Activated naive CD4-positive, alpha-beta T cell treated with anti-CD3 and anti-CD28 coated beads, Interleukin-2, amount 50 U/mL, for 72 hours (primary cell): ENCODE measurements around the gene MED12L. TPM values are rescaled to one million over a fixed set of nuclear protein-coding genes. Genes with fewer than 3 reads are reported as not detected.
A peak's percentile ranks its signal among the peaks of the same experiment; 100 is the strongest.

ENCODE experiments used
- ATAC-seq, 2 donors: fragments of 150-1000 bp; cut with Tn5 transposase; 2 replicates each; pipeline ENCODE4 v1.10.0; 2021; ENCODE audit warnings: mild to moderate bottlenecking in 2 of 2, moderate library complexity in 2 of 2
- DNase-seq, 2 donors: peaks; one replicate each; pipeline ENCODE4 v3.0.0; 2021 to 2022; ENCODE audit warnings: low spot score in 2 of 2
- H3K27ac Mint-ChIP-seq, 2 donors: one replicate each; pipeline ENCODE4 v1.8.0; 2022; ENCODE audit warnings: mild to moderate bottlenecking in 2 of 2, mixed read lengths in 2 of 2
- H3K36me3 Mint-ChIP-seq, 2 donors: one replicate each; pipeline ENCODE4 v1.8.0; 2022; ENCODE audit warnings: mixed read lengths in 2 of 2
- H3K9me3 Mint-ChIP-seq, 2 donors: one replicate each; pipeline ENCODE4 v1.8.0; 2022; ENCODE audit warnings: mixed read lengths in 2 of 2
- total RNA-seq, 2 donors: library from RNA; stranded (reverse); gene quantifications; one replicate each; pipeline ENCODE4 v1.2.3, GENCODE V29; 2022

The MED12L gene
- total RNA-seq, 2 donors from 2014 or later = 1.5 to 6.9 TPM

GRCh38 chr3:151356794-151357462 lies 271.5 kb downstream of the MED12L start:
- no peak for ATAC-seq
- Mint-ChIP-seq H3K27ac (no peak overlapping the region), H3K36me3 (no peaks in the 10 kb centered on the region), H3K9me3 (no peaks in the 10 kb centered on the region)
- no peak for DNase-seq

GRCh38 chr3:151357463-151357850 lies 272.0 kb downstream of the MED12L start:
- no peak for DNase-seq
- H3K27ac Mint-ChIP-seq = no peak overlapping the region
- ATAC-seq = no peak
- H3K9me3 Mint-ChIP-seq = no peaks in the 10 kb centered on the region
- no peaks in the 10 kb centered on the region for H3K36me3 Mint-ChIP-seq

- no peak for ATAC-seq
- no peaks in the 10 kb centered on the region for H3K9me3 Mint-ChIP-seq
- no peak for DNase-seq
These were observed 277.3 kb downstream of the MED12L start for GRCh38 chr3:151362751-151363174.

GRCh38 chr3:151366993-151367392 lies 281.5 kb downstream of the MED12L start:
- DNase-seq (no peak), ATAC-seq (no peak)
- Mint-ChIP-seq H3K27ac (no peak overlapping the region), H3K36me3 (no peaks in the 10 kb centered on the region), H3K9me3 (no peaks in the 10 kb centered on the region)

More at GRCh38 chr3:151362751-151363174, 277.3 kb downstream of the MED12L start:
- no peaks in the 10 kb centered on the region for H3K36me3 Mint-ChIP-seq
- no peak overlapping the region for H3K27ac Mint-ChIP-seq

DNA sequence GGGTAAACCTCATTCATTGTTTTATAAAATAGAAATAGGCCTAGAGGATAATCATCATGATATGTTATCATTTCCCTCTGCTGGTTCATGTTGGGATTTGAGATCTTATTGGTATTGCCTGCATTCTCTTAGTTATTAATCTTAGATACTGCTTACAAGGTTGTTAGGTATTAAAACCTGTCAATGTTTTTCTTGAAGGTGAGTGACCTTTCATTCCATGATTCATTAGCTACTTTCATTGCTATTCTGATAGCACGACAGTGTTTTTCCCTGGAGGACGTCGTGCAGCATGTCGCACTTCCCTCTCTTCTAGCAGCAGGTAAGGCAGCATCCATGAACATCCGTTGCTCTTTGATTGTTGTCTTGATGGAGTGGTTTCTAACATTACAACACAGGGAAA lies 282.0 kb downstream of the MED12L start:
- Mint-ChIP-seq H3K9me3 (no peaks in the 10 kb centered on the region), H3K36me3 (no peaks in the 10 kb centered on the region), H3K27ac (no peak overlapping the region)
- no peak for ATAC-seq
- no peak for DNase-seq

- H3K36me3 Mint-ChIP-seq = no peaks in the 10 kb centered on the region
- H3K9me3 Mint-ChIP-seq = no peaks in the 10 kb centered on the region
- H3K27ac Mint-ChIP-seq = no peak overlapping the region
These were observed 286.1 kb downstream of the MED12L start for GRCh38 chr3:151371526-151371925.

DNA sequence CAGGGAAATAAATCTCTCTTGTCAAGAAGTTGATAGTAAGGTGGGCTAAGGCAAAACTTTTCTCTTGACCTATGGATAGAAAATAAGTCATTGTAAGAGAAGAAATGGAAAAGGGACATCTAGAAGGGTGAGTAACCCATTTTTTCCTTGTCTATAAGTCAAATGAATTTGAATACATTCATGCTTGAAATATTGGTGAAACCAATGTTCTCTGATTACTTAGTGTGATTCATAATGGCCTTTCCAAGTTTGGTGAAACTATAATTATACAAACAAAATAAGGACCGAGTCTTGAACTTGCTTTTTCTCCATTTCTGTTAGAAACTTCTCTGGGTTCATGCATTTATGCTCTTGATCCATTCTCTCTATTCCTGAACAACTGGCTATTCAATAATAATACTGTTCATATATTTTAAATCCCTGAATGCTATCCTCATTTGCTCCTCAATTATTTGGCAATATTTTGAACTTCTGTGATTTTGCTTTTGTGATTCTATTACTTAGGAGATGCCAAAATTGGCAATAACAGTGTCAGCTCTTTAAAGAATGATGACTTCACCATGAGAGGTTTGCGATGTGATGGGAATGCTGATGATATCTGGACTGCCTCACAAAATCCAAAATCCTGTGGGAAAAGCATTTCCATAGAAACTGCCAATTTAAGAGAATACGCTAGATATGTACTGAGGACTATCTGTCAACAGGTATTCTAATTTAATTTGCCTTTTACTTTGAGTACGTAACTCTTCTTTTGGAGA lies 286.8 kb downstream of the MED12L start:
- Mint-ChIP-seq H3K36me3 (no peaks in the 10 kb centered on the region), H3K27ac (no peak overlapping the region), H3K9me3 (no peaks in the 10 kb centered on the region)
- ATAC-seq = no peak
- no peak for DNase-seq

More at GRCh38 chr3:151371526-151371925, 286.1 kb downstream of the MED12L start:
- no peak for DNase-seq
- ATAC-seq = no peak

GRCh38 chr3:151377768-151378385 lies 292.4 kb downstream of the MED12L start:
- H3K27ac Mint-ChIP-seq = no peak overlapping the region
- no peaks in the 10 kb centered on the region for H3K9me3 Mint-ChIP-seq
- DNase-seq (no peak), ATAC-seq (no peak)
- H3K36me3 Mint-ChIP-seq = no peaks in the 10 kb centered on the region

DNA sequence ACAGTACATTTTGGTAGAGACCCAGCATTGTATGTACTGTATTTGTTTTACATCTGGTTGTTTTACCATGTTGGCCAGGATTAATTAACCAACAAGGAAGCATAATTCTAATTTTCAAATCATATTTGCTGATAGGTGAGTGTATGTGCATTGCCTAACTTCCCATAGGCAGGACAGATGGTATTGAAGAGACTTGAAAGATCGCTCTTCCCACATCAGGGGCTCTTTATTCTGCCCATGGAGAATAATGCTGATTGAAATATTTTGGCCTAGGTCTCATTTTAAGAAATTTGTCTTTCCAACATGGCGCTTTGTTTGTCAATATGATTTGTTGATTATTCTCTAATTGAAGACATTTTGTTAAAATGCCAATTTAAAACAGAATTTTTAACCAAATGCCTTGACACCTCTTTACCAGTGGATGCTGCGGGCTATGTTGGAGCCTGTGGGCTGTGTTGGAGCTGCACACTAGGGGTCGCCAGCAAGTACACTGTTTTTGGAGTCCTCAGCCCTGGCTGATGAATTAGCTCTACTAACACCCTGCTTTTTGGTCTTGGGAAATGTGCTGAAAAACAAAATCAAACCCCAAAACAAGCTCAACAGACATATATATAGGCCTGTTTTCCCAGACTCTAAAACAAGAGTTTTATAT lies 293.7 kb downstream of the MED12L start:
- DNase-seq (peak in 1 of 2 donors; percentile 13), ATAC-seq (no peak)
- Mint-ChIP-seq H3K9me3 (no peaks in the 10 kb centered on the region), H3K36me3 (no peaks in the 10 kb centered on the region), H3K27ac (no peak overlapping the region)

- H3K27ac Mint-ChIP-seq = no peak overlapping the region
- no peak for DNase-seq
- ATAC-seq = no peak
- H3K36me3 Mint-ChIP-seq = no peaks in the 10 kb centered on the region
- no peaks in the 10 kb centered on the region for H3K9me3 Mint-ChIP-seq
These were observed 297.2 kb downstream of the MED12L start for GRCh38 chr3:151382671-151383070.

DNA sequence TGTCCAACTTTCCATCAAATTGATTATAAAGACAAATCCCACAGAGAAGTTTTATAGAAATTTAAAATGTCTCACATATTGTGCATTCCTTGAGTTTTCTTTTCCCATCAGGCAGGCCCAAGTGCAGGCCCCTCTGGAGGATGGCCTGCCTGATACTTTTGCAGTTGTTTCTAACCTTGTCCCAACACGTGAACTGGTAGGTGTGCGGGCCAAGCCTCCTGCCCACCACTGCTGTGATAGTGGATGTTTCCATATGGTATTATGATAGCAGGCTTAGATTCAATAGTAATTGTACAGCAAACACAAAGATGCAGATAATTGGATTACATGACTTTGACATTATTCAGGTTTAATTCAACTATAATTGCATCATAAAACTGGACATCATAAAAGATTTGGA lies 297.6 kb downstream of the MED12L start:
- Mint-ChIP-seq H3K36me3 (no peaks in the 10 kb centered on the region), H3K27ac (no peak overlapping the region), H3K9me3 (no peaks in the 10 kb centered on the region)
- ATAC-seq = no peak
- no peak for DNase-seq

GRCh38 chr3:151383956-151384355 lies 298.5 kb downstream of the MED12L start:
- no peak for DNase-seq
- ATAC-seq = no peak
- Mint-ChIP-seq H3K36me3 (no peaks in the 10 kb centered on the region), H3K9me3 (no peaks in the 10 kb centered on the region), H3K27ac (no peak overlapping the region)

DNA sequence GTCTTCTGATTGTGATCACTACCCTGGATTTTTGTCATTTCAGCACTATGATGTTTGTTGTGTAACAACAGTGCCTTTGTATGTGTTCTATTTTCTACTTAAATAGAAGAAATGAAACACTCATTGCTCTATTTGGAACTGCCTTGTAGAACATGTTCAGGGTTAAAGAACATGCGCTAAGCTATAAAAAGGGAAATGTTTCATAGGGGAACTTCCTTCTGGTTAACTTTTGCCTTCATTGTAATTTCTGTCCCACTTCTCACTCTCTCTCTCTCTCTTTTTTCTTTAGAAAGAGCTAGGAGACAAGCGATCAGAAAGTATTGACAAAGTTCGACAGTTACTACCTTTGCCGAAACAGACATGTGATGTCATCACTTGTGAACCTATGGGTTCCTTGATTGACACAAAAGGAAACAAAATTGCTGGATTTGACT lies 299.3 kb downstream of the MED12L start, which contains the start of gene P2RY12:
Gene P2RY12, minus strand, starts transcription at position 13 of the 434 bp plus-strand sequence. CDS start 45,908 bp downstream, outside the sequence.
- Mint-ChIP-seq H3K27ac (no peak within 1 kb of the TSS), H3K9me3 (no peaks in the 10 kb centered on the region), H3K36me3 (no peaks in the 10 kb centered on the region)
- no peak for ATAC-seq
- DNase-seq = no peak

GRCh38 chr3:151386056-151386455 lies 300.6 kb downstream of the MED12L start:
- no peaks in the 10 kb centered on the region for H3K9me3 Mint-ChIP-seq
- DNase-seq = no peak
- no peak for ATAC-seq
- no peaks in the 10 kb centered on the region for H3K36me3 Mint-ChIP-seq
- H3K27ac Mint-ChIP-seq = no peak overlapping the region

DNA sequence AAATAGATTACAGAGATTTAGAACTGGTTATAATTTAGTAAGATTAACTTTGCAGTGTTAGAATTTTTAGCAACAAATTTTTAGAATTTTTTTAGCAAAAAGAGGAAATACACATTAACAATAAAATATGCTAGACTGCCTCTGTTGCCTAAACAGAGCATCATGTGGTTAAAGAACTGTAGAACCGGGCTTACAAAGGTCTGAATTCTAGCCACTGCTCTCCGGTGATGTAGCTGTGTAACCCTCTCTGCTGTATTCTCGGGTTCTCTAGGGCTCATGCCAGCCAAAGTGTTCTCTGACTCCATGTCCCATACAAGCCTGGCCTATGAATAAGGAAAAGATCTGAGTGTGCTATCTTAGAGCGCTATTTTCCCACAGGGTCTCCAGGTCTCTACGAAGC lies 302.0 kb downstream of the MED12L start:
- Mint-ChIP-seq H3K36me3 (no peaks in the 10 kb centered on the region), H3K27ac (no peak overlapping the region), H3K9me3 (no peaks in the 10 kb centered on the region)
- no peak for DNase-seq
- ATAC-seq = no peak

- no peak for ATAC-seq
- DNase-seq = no peak
- no peak overlapping the region for H3K27ac Mint-ChIP-seq
- no peaks in the 10 kb centered on the region for H3K9me3 Mint-ChIP-seq
- no peaks in the 10 kb centered on the region for H3K36me3 Mint-ChIP-seq
These were observed 302.4 kb downstream of the MED12L start for GRCh38 chr3:151387842-151388241.

DNA sequence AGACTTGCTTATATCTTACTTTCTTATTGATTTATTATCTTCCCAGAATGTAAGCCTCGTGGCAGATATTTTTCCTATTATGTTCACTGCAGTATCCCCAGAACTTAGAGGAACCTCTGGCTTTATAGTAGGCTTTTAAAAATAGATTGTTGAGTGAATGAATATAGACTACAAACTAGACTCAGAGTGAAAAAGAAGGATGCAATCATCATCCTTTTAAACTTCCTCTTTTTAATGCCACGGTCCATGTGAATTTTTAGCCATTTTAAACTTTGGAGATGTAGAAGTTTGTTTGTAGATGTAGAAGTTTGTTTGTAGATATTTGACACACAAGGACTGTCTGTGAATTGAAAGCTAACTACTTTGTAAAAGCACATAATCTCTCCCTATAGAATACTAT lies 306.3 kb downstream of the MED12L start:
- Mint-ChIP-seq H3K27ac (no peak overlapping the region), H3K36me3 (no peaks in the 10 kb centered on the region), H3K9me3 (no peaks in the 10 kb centered on the region)
- DNase-seq (no peak), ATAC-seq (no peak)
